Activated T-helper 2 cell treated with anti-CD3 and anti-CD28 coated beads, Interferon-gamma antibody, Interleukin-2, Interleukin-4, amounts not matched to agents 10 μg/mL and 5 μg/mL and 100 μg/mL, durations not matched to agents 14 hours and 24 hours and 36 hours (primary cell): ENCODE measurements around the gene RANBP10. TPM values are rescaled to one million over a fixed set of nuclear protein-coding genes. Genes with fewer than 3 reads are reported as not detected.

Source experiments
- DNase-seq: peaks from one replicate; pipeline ENCODE4 v3.0.0; 2021; ENCODE audit warnings: low spot score
- H3K27ac Mint-ChIP-seq: one replicate; pipeline ENCODE4 v1.8.0; 2021; ENCODE audit warnings: mixed read lengths
- H3K27me3 Mint-ChIP-seq: one replicate; pipeline ENCODE4 v1.8.0; 2021; ENCODE audit warnings: low read depth, mixed read lengths
- H3K36me3 Mint-ChIP-seq: one replicate; pipeline ENCODE4 v1.8.0; 2021; ENCODE audit warnings: low read depth, mixed read lengths
- H3K4me1 Mint-ChIP-seq: one replicate; pipeline ENCODE4 v1.8.0; 2021; ENCODE audit warnings: low read depth, mixed read lengths
- H3K4me3 Mint-ChIP-seq: one replicate; pipeline ENCODE4 v1.8.0; 2021; ENCODE audit warnings: low read depth, mild to moderate bottlenecking, moderate library complexity, mixed read lengths
- H3K9me3 Mint-ChIP-seq: one replicate; pipeline ENCODE4 v1.8.0; 2021; ENCODE audit warnings: mixed read lengths
- intact Hi-C: fragments of 100-400 bp; cut with micrococcal nuclease; formaldehyde crosslinking; loops from one replicate; pipeline ENCODE4 v1.15.1; 2023
- total RNA-seq: library from RNA; stranded (reverse); gene quantifications from 2 replicates; pipeline ENCODE4 v1.2.3, GENCODE V29; 2022

Gene RANBP10
- total RNA-seq, 1 donor from 2014 or later: 17.3 TPM

GRCh38 chr16:67679935-67680897 is 126.1 kb downstream of the RANBP10 start:
- no peaks in the 10 kb centered on the region for H3K4me1 Mint-ChIP-seq
- DNase-seq: no peak
- H3K36me3 Mint-ChIP-seq: peaks cover 14% of the 10 kb centered on the region
- no peaks in the 10 kb centered on the region for H3K9me3 Mint-ChIP-seq
- H3K4me3 Mint-ChIP-seq: no peak overlapping the region
- H3K27ac Mint-ChIP-seq: no peak overlapping the region
- no peaks in the 10 kb centered on the region for H3K27me3 Mint-ChIP-seq
- intact Hi-C loops: no loop called here

- Mint-ChIP-seq H3K27ac (no peak overlapping the region), H3K36me3 (peaks cover 11% of the 10 kb centered on the region), H3K4me3 (no peak overlapping the region), H3K9me3 (no peaks in the 10 kb centered on the region), H3K27me3 (no peaks in the 10 kb centered on the region), H3K4me1 (no peaks in the 10 kb centered on the region)
- DNase-seq: no peak
- intact Hi-C loops: no loop called here
These were observed 127.9 kb downstream of the RANBP10 start for GRCh38 chr16:67678354-67679023.

GRCh38 chr16:67677712-67678111 is 128.6 kb downstream of the RANBP10 start:
- Mint-ChIP-seq H3K4me3 (no peak overlapping the region), H3K4me1 (no peaks in the 10 kb centered on the region), H3K27me3 (no peaks in the 10 kb centered on the region), H3K36me3 (peaks cover 8% of the 10 kb centered on the region), H3K9me3 (no peaks in the 10 kb centered on the region), H3K27ac (no peak overlapping the region)
- intact Hi-C loops: no loop called here
- DNase-seq: no peak

- H3K4me3 Mint-ChIP-seq: no peak overlapping the region
- no peaks in the 10 kb centered on the region for H3K27me3 Mint-ChIP-seq
- DNase-seq: no peak
- peaks cover 2% of the 10 kb centered on the region for H3K4me1 Mint-ChIP-seq
- intact Hi-C loops: no loop called here
- peaks cover 4% of the 10 kb centered on the region for H3K36me3 Mint-ChIP-seq
- H3K9me3 Mint-ChIP-seq: no peaks in the 10 kb centered on the region
- H3K27ac Mint-ChIP-seq: no peak overlapping the region
These were observed 129.4 kb downstream of the RANBP10 start for GRCh38 chr16:67676939-67677338.

GRCh38 chr16:67676516-67676915 is 129.8 kb downstream of the RANBP10 start:
- peaks cover 2% of the 10 kb centered on the region for H3K4me1 Mint-ChIP-seq
- no peaks in the 10 kb centered on the region for H3K27me3 Mint-ChIP-seq
- peaks cover 4% of the 10 kb centered on the region for H3K36me3 Mint-ChIP-seq
- no peak overlapping the region for H3K27ac Mint-ChIP-seq
- H3K9me3 Mint-ChIP-seq: no peaks in the 10 kb centered on the region
- DNase-seq: no peak
- no peak overlapping the region for H3K4me3 Mint-ChIP-seq
- intact Hi-C loops: no loop called here

- intact Hi-C loops: no loop called here
- Mint-ChIP-seq H3K9me3 (no peaks in the 10 kb centered on the region), H3K4me3 (no peak overlapping the region), H3K27me3 (no peaks in the 10 kb centered on the region), H3K27ac (no peak overlapping the region), H3K4me1 (peaks cover 2% of the 10 kb centered on the region), H3K36me3 (peaks cover 4% of the 10 kb centered on the region)
- DNase-seq: no peak
These were observed 130.4 kb downstream of the RANBP10 start for GRCh38 chr16:67675999-67676398.

- no peaks in the 10 kb centered on the region for H3K9me3 Mint-ChIP-seq
- H3K27ac Mint-ChIP-seq: no peak overlapping the region
- DNase-seq: no peak
- intact Hi-C loops: no loop called here
- H3K4me3 Mint-ChIP-seq: no peak overlapping the region
- H3K36me3 Mint-ChIP-seq: peaks cover 4% of the 10 kb centered on the region
- no peaks in the 10 kb centered on the region for H3K27me3 Mint-ChIP-seq
- peaks cover 2% of the 10 kb centered on the region for H3K4me1 Mint-ChIP-seq
These were observed 130.8 kb downstream of the RANBP10 start for GRCh38 chr16:67675579-67675935.

GRCh38 chr16:67674851-67675578 is 131.3 kb downstream of the RANBP10 start:
- Mint-ChIP-seq H3K4me1 (peaks cover 2% of the 10 kb centered on the region), H3K27ac (no peak overlapping the region), H3K9me3 (no peaks in the 10 kb centered on the region), H3K27me3 (no peaks in the 10 kb centered on the region), H3K36me3 (peaks cover 4% of the 10 kb centered on the region), H3K4me3 (no peak overlapping the region)
- no peak for DNase-seq
- intact Hi-C loops: no loop called here

- no peak overlapping the region for H3K27ac Mint-ChIP-seq
- DNase-seq: no peak
- peaks cover 4% of the 10 kb centered on the region for H3K36me3 Mint-ChIP-seq
- no peak overlapping the region for H3K4me3 Mint-ChIP-seq
- intact Hi-C loops: no loop called here
- H3K9me3 Mint-ChIP-seq: no peaks in the 10 kb centered on the region
- H3K27me3 Mint-ChIP-seq: no peaks in the 10 kb centered on the region
- H3K4me1 Mint-ChIP-seq: peaks cover 2% of the 10 kb centered on the region
These were observed 132.4 kb downstream of the RANBP10 start for GRCh38 chr16:67673712-67674580.

Other genes starting within 250 kb of the RANBP10 start
- 59.7 and 61.2 TPM in 2 replicates for gene CTCF, start 244.0 kb downstream of the RANBP10 start, total RNA-seq
- 197 and 206 TPM in 2 replicates for gene CARMIL2, start 161.4 kb downstream of the RANBP10 start, total RNA-seq
- gene ACD, start 146.3 kb downstream of the RANBP10 start, total RNA-seq: 48.9 and 57.4 TPM in 2 replicates
- gene PARD6A, start 145.6 kb downstream of the RANBP10 start, total RNA-seq: 10.7 and 11.5 TPM in 2 replicates
- 8.1 and 9.2 TPM in 2 replicates for gene ENKD1, start 139.8 kb downstream of the RANBP10 start, total RNA-seq
- 1.4 and 1.8 TPM in 2 replicates for gene C16orf86, start 139.7 kb downstream of the RANBP10 start, total RNA-seq
- gene GFOD2, start 87.2 kb downstream of the RANBP10 start, total RNA-seq: 17.0 and 18.3 TPM in 2 replicates
- gene TSNAXIP1, start 329 bp upstream of the RANBP10 start, total RNA-seq: 0.51 and 1.0 TPM in 2 replicates
- gene THAP11, start 35.8 kb upstream of the RANBP10 start, total RNA-seq: 43.0 and 45.1 TPM in 2 replicates
- gene NUTF2, start 40.4 kb upstream of the RANBP10 start, total RNA-seq: 165 and 177 TPM in 2 replicates
- 38.6 and 50.1 TPM in 2 replicates for gene CENPT, start 41.1 kb upstream of the RANBP10 start, total RNA-seq
- gene EDC4, start 66.5 kb upstream of the RANBP10 start, total RNA-seq: 102 and 105 TPM in 2 replicates
- not detected in 2 replicates for gene NRN1L, start 78.3 kb upstream of the RANBP10 start, total RNA-seq
- 15.5 and 16.5 TPM in 2 replicates for gene PSKH1, start 86.7 kb upstream of the RANBP10 start, total RNA-seq
- 5.6 and 6.0 TPM in 2 replicates for gene CTRL, start 125.3 kb upstream of the RANBP10 start, total RNA-seq
- gene PSMB10, start 130.3 kb upstream of the RANBP10 start, total RNA-seq: 238 and 243 TPM in 2 replicates
- 20.0 and 22.0 TPM in 2 replicates for gene LCAT, start 137.6 kb upstream of the RANBP10 start, total RNA-seq
- gene SLC12A4, start 162.1 kb upstream of the RANBP10 start, total RNA-seq: 46.2 and 47.1 TPM in 2 replicates
- not detected in 2 replicates for gene DPEP3, start 173.9 kb upstream of the RANBP10 start, total RNA-seq
- gene DPEP2, start 192.9 kb upstream of the RANBP10 start, total RNA-seq: 3.7 and 4.3 TPM in 2 replicates
- not detected in 2 replicates for gene DPEP2NB, start 209.4 kb upstream of the RANBP10 start, total RNA-seq
- 19.3 TPM in 2 replicates for gene DDX28, start 216.7 kb upstream of the RANBP10 start, total RNA-seq
- 31.2 and 34.3 TPM in 2 replicates for gene DUS2, start 216.7 kb upstream of the RANBP10 start, total RNA-seq